Transverse colon (tissue), 3 donors: Measurements from ENCODE around the gene ANKRD24.
"Not testable (repeated sequence)": the region's sequence is repeated elsewhere in the genome, so short reads cannot be mapped to it uniquely, and the experiment has no call there.

ENCODE experiments used
- EP300 ChIP-seq: sonication (generic); formaldehyde crosslinking; IDR thresholded peaks from one replicate; pipeline ENCODE4 v1.6.1; 2017; ENCODE audit warnings: antibody characterized with exemption, low read depth
- TF ChIP-seq, protein P1 (sequence below), 5 experiments: fragments of 200-600 bp in 3 of 5; fragments of 450-650 bp in 2 of 5; sonication (generic) in 3 of 5; IDR thresholded peaks; 1 replicate in 2 of 5; 2 replicates in 3 of 5; pipeline ENCODE4 v1.5.1; 2016 to 2017; ENCODE audit warnings: antibody characterized with exemption in 5 of 5, inconsistent platforms in 3 of 5, mild to moderate bottlenecking in 2 of 5, moderate library complexity in 1 of 5

GRCh38 chr19:4237510-4237909 is 55.0 kb downstream of the ANKRD24 start:
- not testable (repeated sequence) for TF ChIP-seq EP300
- TF ChIP-seq, protein P1, sequence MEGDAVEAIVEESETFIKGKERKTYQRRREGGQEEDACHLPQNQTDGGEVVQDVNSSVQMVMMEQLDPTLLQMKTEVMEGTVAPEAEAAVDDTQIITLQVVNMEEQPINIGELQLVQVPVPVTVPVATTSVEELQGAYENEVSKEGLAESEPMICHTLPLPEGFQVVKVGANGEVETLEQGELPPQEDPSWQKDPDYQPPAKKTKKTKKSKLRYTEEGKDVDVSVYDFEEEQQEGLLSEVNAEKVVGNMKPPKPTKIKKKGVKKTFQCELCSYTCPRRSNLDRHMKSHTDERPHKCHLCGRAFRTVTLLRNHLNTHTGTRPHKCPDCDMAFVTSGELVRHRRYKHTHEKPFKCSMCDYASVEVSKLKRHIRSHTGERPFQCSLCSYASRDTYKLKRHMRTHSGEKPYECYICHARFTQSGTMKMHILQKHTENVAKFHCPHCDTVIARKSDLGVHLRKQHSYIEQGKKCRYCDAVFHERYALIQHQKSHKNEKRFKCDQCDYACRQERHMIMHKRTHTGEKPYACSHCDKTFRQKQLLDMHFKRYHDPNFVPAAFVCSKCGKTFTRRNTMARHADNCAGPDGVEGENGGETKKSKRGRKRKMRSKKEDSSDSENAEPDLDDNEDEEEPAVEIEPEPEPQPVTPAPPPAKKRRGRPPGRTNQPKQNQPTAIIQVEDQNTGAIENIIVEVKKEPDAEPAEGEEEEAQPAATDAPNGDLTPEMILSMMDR (IDR thresholded peaks at IDR 0.05) = not testable (repeated sequence)
